Ramos (cell line): Measurements from ENCODE around the gene MUC4.
"Not testable (repeated sequence)": the region's sequence is repeated elsewhere in the genome, so short reads cannot be mapped to it uniquely, and the experiment has no call there.

ENCODE experiments used
- in situ Hi-C: fragments of 300-500 bp; cut with MboI; formaldehyde crosslinking; loops from one replicate; pipeline ENCODE4 v1.14.3; 2022; ENCODE audit warnings: low sequenced_read_pairs; ENCODE audit not compliant: unreplicated experiment

MUC4 gene

DNA sequence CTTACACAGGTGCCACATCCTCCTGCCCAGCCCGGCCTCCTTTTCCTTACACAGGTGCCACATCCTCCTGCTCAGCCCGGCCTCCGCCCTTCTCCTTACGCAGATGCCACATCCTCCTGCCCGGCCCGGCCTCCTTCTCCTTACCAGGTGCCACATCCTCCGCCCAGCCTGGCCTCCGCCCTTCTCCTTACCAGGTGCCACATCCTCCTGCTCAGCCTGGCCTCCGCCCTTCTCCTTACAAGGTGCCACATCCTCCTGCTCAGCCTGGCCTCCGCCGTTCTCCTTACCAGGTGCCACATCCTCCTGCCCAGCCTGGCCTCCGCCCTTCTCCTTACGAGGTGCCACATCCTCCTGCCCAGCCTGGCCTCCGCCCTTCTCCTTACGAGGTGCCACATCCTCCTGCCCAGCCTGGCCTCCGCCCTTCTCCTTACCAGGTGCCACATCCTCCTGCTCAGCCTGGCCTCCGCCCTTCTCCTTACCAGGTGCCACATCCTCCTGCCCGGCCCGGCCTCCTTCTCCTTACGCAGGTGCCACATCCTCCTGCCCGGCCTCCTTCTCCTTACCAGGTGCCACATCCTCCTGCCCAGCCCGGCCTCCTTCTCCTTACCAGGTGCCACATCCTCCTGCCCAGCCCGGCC lies 4.7 kb upstream of the MUC4 start:
- in situ Hi-C loops, result not testable (repeated sequence)

DNA sequence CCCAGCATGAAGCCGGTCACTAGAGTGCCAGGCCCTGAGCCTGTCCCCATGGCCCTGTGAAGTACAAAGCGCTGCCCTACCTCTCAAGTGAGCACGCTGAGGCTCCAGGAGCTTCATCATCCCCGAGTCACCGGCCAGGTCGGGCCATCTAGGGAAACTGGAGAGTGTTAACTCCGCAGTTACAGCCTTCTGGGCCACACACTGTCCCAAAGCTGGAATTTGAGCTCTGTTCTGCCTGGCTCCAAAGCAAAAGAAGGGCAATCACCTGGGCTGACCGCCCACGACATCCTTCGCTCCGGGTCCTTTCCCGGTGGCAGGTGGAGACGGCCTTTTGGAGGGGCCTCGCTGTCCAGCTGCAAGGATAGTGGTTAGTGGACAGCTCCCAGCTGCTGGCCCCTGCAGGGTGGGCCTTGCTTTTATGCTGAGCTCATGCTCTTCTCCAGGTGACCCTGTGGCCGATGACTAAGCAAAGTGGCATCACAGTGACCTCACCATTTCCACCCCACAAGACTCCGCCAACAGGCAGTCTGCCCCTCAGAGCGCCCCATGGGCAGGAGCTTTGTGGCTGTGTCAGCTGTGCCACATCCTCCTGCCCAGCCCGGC lies 3.5 kb upstream of the MUC4 start:
- in situ Hi-C loops, result no loop called here

DNA sequence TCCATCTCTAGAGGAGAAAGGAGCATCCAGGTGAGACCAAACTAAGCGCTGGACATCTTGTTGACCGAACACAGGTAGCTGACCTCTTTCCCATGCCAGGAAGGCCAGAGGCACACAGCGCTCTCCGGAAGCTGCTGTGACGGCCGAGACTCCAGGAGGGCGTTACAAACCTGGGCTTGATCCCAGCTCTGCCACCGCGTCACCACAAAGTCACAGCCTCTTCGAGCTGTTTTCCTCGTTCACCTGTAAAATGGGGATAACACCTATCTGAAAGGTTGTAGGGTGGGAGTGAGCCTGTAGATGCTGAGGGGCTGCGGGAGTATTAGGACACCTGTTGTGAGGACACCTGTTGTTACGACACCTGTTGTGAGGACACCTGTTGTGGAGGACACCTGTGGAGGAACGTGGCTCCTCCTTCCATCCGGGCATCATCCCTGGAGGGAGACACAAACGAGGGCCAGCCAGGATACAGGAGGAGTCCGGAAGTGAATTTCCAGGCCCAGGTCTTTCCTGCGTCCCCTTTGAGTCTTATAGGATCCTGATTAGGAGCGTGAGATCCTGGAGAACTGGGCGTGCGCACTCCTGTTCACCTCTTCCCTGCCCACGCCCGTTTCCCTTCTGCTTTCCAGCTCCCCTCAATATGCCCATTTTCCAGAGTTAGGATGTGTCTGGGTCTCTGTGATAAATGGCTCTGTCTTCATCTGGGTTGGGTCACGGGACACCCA lies 2.3 kb upstream of the MUC4 start:
- in situ Hi-C loops, result no loop called here

DNA sequence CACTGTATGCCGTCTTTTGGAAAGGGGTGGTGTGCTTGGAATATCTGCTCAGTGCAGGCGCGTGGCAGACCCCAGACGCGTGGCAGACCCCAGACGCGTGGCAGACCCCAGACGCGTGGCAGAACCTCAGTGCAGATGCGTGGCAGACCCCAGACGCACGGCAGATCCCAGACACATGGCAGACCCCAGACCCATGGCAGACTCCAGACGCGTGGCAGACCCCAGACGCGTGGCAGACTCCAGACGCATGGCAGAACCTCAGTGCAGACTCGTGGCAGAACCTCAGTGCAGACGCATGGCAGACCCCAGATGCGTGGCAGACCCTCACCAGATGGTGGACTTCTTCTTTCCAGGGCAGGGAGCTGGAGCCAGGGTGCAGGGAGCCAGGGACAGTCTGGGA lies 637 bp upstream of the MUC4 start:
- in situ Hi-C loops, result no loop called here

DNA sequence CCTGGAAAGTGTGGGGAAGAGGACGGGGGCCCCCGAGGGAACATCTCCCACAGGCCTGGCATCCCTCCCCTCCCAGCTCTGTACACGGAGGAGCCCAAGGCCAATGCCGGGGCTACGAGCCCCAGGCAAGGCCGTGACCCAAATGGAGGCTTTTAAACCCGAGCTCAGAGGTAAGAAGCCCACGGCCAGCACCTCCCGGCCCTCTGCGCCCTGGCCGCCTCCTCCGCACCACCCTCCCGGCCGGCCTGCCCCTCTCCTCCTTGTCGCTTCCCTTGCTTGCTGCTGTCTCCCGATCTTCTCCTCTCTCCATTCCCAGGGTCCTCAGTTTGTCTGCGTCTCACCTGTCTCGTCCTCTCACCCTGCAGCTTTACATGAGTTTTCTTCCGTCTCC lies 1.3 kb downstream of the MUC4 start:
- in situ Hi-C loops, result no loop called here

DNA sequence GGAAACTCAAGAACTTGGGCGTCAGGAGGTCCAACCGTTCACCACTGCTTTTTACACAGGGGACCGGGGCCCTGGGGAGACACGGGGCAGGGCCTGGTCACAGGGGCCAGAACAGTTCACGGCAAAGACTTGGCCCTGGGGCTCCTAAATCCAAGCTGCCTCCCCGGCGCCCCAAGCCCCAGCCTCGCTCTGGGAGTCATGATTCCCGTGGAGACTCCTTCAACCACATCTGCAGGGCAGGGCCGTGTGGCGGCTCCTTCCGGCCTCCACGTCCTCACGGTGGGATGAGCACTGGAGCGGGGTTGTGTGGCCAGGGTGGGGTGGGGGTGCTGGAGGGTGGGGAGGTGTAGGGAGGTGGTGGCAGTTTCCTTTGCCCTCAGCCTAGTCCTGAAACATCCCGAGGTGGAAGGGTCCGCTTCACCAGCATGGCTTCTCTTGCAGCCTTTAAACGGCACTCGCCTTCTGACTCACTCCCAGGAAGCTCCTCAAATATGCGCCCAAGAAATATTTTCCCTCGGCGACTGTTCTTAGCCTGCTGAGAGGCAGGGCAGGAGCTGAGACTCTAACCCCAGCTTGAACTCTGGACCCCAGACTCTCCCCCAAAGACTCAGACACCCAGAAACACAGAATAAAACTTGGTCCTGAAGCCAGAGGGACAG lies 1.8 kb downstream of the MUC4 start:
- in situ Hi-C loops, result loop anchor here (5.0 kb wide), 1 partner anchor 53 kb away; no protein-coding TSS in a partner anchor

DNA sequence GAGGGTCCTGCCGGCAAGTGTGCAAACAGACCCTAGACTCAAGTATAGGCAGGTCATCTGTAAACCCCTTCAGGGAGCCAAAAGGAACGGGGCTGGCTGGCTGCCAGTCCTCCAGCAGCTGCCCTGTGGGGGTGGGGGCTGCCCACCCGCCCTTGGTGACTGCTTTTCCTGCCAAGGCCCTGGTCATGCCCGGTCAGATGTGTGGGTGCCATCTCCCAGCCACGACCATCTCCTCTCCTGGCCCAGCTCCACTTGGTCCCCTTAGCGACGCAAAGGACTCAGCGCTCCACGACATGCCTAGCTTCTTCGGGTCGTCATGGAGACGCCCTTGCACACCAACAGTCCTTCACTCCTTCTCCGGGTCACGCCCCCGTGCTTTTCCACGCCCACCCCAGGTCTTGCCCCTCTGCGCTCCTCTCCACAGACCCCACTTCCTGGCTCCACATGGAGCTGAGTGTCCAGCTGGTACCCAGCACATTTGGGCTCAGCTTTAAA lies 2.4 kb downstream of the MUC4 start:
- in situ Hi-C loops, result loop anchor here (5.0 kb wide), 1 partner anchor 52 kb away; no protein-coding TSS in a partner anchor

DNA sequence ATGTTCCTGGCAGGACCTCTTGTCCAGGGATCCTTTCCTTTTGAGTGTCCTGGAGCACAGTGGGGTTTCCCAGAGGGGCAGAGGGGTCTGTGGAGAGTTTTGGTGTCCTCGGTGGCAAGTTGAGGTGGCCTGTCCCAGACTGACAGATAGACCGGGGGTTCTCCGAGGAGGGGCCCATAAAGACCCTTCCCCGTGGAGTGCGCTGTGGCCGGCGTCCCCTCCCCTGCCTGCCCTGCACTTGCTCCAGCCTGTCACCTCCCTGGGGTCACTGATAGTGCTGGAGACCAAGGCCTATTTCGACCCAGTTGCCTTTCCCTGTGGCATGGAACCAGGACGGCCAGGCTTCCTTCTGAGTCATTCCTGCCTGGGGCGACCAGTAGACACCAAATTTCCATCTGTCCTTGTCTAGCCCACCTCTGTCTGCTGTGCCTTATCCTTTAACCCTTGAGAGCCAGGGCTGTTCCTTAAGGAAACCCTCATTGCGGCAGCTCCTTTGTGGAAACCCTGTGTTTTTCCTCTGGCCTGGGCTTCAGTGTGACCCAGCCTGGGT lies 2.9 kb downstream of the MUC4 start:
- in situ Hi-C loops, result loop anchor here (5.0 kb wide), 1 partner anchor 52 kb away; no protein-coding TSS in a partner anchor

DNA sequence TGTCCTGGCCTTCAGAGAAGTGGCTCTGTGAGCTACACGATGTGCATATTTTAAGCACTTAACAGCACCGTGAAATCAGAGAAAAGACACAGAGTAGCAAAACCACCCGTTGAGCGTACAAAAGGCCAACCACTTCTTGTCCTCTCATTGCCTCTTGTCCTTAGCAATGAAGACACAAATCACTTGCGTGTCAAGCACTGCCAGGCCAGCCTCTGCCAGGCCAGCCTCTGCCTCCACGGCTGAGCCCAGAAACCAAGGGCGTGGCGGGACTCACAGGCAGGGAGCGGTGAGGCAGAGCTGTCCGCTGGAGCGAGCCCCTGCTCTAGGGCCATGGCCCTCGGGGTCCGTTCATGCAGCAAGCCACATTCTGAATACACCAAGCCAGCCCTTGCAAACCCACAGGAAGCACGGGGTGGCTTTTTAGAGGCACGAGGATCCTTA lies 4.0 kb downstream of the MUC4 start:
- in situ Hi-C loops, result loop anchor here (5.0 kb wide), 1 partner anchor 50 kb away; no protein-coding TSS in a partner anchor

DNA sequence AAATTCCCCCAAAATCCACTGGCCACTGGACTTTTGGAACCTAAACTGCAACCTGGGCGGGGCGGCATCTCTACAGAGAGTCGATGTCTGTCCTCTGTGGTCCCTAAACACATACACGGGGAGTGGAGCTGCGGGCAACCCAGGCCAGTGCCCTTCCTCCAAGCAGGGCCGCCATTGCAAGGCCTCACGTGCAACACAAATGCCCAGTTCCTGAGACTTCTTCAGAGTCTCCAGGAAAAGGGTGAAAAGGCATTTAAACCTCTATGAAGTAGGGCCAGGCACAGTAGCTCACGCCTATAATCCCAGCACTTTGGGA lies 4.9 kb downstream of the MUC4 start:
- in situ Hi-C loops, result loop anchor here (5.0 kb wide), 1 partner anchor 50 kb away; no protein-coding TSS in a partner anchor

DNA sequence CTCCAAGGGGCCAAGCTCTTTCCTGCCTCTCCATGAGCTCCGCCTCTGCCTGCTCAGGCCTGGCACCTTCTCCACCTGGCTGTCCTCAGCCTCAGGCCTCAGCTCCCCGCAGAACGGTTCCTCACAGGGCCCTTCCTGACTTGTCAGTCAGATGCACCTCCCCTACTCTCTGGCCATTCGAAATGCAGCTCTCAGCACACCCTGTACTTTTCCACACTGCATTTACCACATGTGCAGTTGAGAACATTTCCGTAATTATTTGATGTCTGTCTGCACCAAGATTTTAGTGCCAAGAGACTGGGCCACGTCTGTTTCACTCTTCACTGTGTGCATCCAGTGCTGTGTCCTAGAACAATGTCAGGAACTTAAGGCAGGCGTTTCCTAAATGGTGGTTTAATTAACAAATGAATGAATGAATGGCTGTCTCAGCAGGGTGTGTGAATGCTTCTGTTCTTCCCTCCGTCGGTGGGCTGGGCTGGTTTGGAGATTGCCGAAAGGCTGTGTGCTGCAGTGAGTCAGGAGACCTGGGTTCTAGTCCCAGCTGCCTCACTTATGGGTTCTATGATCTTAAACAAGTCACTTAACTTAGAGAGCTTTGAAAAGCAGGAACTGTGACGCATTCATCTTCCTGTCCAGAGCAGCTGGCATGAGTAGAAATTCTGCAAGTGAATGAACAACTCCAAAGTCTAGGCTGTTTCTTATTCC lies 5.4 kb downstream of the MUC4 start:
- in situ Hi-C loops, result loop anchor here (5.0 kb wide), 1 partner anchor 49 kb away; no protein-coding TSS in a partner anchor

DNA sequence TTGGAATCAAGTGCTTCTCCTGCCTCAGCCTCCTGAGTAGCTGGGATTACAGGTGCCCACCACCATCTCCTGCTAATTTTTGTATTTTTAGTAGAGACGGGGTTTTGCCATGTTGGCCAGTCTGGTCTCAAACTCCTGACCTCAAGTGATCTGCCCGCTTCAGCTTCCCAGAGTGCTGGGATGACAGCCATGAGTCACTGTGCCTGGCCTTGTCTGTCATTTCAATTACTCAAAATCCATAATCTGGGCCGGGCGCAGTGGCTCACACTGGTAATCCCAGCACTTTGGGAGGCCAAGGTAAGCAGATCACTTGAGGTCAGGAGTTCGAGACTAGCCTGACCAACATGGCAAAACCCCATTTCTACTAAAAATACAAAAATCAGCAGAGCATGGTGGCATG lies 6.1 kb downstream of the MUC4 start:
- in situ Hi-C loops, result loop anchor here (5.0 kb wide), 1 partner anchor 48 kb away; no protein-coding TSS in a partner anchor

DNA sequence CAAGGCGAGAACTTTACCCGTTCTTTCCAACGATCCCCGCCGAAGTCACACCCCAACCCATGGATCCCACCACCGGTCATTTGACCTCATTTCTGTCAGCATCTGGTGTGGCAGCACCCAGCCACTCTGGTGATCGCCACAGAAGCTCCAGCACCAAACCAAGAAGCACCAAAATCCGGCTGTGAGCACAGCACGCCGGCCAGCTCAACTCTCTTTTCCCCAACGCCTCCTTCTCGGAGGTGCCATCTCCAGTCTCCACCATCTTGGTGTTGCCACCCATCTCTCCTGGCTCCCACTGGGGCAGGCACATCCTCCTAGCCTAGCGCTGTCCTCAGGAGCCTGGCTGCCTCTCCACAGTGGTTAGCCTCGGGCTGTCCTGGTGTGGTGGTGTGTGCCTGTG lies 6.5 kb downstream of the MUC4 start:
- in situ Hi-C loops, result loop anchor here (5.0 kb wide), 1 partner anchor 48 kb away; no protein-coding TSS in a partner anchor

DNA sequence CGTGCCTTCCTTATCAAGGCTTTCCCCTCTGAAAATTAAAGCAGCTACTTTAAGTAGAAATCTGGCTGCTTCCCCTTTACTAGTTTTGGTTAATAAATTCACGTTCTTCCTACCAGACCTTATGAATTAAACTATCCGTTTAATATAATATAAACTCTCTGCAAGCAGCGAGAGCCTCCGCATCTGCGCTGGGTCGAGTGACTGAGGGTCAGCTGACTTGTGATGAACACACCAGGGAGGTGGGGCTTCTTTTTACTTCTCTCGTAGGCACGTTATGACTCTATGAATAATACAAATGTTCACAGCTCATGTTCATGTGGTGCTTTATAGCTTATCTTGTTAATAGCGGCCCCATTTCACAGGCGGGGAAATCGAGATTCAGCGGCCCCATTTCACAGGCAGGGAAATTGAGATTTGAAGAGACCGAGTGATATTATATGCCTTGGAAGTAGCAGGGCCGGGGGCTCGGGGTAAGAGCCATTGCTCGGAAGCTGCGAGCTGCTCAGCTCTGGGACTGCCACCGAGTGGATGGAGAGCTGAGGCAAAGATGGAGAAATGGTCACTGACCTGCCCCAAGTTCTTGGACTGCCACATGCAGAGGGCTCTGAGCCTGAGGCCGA lies 8.3 kb downstream of the MUC4 start:
- in situ Hi-C loops, result no loop called here

DNA sequence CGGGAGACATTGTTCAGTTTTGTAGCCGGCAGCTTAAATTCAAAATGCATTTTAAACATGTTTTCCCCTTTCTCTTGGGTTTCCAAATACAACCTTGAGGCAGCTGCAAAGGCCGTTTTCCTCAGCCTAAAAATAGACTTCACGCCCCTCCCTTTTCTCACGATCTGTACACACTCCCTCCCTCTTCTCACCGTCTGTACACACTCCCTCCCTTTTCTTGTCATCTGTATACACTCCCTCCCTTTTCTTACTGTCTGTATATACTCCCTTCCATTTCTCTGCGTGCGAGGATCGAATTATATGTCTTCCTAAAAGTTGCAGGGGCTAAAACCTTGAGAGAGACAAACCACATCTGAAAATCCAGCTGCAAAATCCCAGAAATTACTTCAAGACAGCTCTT lies 8.9 kb downstream of the MUC4 start:
- in situ Hi-C loops, result no loop called here

DNA sequence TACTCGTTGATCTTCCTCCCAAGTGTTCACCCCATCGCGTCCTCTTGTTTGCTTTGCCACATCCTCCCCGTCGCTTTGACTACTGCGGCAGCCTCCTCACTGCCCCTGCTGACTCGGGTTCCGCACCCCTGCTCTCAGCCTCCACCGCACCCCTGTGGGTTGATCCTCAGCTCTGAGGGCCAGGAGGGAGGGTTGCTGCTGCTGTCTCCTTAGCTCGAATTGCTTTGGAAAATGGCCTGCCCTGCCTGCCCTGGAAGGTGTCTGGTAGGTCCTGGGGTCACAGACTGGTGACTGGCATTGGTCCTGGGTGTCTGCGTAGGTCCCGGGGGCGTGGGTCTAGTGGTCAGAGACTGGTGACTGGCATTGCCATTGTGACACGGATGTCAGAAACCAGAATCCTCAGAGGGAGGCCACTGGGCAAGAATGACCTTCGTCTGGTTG lies 9.4 kb downstream of the MUC4 start:
- in situ Hi-C loops, result no loop called here

DNA sequence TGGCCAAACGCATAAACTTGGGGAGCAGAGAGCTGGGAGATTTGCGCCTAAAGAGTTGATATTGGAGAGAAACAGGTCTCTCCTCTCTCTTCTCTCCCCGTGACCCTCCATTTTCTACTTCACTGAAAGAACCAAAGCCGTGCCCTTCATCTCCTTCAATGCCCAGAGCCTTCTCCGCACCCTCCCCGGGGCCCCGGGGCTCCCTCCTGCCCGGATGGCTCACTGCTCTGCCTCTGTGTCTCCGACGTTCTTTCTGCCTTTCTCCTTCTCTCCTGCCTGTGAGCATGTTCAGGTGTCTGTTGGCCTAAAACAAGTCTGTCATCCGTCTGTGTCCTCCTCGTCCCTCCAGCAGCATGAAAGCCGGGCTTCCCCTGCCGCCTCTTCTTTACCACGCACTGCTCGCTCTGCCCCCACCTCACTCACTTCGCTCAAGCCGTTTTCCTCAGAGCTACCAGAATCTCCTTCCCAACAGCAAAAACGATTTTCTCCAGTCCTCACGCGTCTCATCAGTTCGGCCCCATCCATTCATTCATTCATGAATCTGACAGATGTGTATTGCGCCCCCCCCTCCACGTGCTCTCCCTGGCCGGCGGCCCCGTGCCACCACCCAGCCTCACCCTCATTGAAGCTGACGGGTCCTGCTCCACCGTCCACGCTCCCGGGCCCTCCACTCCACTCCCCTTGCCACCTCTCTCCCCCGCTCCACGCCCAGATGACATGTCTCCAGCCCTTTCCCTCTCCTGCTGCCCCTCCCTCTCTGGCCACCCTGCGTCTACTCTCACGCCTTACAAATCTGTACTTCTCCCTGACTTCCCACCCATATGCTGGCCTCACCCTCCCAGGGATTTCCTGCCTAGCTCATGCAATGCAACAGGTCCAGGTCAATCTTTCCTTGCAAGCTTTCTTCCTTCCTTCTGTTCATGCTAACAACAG lies 10.2 kb downstream of the MUC4 start:
- in situ Hi-C loops, result no loop called here

DNA sequence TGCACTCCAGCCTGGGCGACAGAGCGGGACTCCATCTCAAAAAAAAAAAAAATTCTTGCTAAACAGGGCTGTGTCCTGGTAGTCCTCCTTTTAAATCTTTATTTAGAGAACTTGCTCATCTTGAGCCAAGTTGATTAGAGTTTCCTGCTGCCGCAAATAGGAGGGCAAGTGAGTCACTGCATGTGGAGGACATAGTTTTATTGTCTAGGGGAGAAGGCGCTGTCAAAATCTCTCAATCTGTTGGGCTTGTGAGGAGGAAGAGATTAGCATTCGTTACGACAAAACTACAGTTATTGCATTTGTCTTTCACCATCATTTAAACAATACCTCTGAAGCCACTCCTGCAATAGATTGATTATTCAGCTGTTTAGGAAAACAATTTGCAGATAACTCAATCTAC lies 11.5 kb downstream of the MUC4 start:
- in situ Hi-C loops, result no loop called here
